Endothelial cell of coronary artery (primary cell): ENCODE results near the gene USP3. TPM values are rescaled to one million over a fixed set of nuclear protein-coding genes. Genes with fewer than 3 reads are reported as not detected.

Experiments used
- total RNA-seq: library from RNA; depleted of rRNA; stranded (reverse); fragments of >200 nt; gene quantifications from 2 replicates; pipeline ENCODE4 v1.2.3, GENCODE V29; 2014

USP3 gene, protein sequence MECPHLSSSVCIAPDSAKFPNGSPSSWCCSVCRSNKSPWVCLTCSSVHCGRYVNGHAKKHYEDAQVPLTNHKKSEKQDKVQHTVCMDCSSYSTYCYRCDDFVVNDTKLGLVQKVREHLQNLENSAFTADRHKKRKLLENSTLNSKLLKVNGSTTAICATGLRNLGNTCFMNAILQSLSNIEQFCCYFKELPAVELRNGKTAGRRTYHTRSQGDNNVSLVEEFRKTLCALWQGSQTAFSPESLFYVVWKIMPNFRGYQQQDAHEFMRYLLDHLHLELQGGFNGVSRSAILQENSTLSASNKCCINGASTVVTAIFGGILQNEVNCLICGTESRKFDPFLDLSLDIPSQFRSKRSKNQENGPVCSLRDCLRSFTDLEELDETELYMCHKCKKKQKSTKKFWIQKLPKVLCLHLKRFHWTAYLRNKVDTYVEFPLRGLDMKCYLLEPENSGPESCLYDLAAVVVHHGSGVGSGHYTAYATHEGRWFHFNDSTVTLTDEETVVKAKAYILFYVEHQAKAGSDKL
- 35.3 and 41.9 TPM in 2 replicates for total RNA-seq

DNA sequence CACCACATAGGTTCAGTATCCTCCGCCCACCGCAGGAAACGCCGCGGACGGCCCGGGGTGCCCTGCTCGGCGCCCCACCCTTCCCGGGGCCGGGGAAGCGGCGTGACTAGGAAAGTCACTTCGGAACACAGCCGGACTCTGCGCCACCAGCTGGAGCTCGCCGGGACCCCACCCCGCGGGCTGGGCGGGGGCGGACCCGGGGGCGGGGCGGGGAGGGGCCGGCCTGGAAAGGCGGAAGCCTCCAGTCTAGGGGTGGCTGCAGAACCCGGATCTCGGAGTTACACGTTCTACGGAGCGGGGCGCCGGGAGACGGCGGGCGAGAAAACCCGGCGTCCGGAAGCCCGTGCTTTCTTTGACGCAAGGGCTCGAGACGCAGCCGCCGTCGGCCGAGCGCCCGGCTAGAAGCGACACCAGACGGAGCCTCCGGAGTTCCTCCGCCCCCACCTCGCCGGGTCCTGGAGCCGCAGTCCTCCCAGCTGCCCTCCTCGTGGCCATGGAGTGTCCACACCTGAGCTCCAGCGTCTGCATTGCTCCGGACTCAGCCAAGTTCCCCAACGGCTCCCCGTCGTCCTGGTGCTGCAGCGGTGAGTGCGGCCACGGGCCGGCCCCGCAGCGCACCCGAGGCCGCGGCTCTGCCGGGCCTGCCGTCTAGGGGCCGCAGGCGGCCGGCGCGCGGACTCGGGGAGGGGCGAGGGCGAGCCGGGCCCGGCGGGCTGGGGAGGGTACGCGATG, at the start of gene USP3:
USP3 (plus strand) TSS at position 347 of the 732 bp plus-strand sequence; CDS start at position 494, 147 bp downstream.

DNA sequence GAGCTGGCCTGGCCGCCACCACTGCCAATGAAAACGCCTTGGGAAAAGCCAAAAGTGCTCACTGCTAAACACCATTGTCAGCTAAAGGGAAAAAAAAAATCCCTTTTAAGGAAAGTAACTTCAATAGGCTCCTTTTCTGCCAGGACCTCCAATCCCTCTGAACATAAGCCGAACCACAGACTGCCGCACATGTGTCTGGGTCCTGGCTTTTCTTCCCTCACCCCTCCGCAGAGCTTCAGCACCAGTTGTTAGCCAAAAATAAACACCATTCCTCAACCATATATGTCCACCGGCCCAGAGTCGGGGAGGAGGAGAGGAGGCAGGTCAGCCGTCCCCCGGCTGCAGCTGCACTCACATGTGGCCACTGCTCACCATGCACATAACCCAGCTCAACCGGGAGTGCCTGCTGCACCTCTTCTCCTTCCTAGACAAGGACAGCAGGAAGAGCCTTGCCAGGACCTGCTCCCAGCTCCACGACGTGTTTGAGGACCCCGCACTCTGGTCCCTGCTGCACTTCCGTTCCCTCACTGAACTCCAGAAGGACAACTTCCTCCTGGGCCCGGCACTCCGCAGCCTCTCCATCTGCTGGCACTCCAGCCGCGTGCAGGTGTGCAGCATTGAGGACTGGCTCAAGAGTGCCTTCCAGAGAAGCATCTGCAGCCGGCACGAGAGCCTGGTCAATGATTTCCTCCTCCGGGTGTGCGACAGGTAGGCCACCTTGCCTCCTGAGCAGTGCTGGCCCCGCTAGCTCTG, 92.8 kb downstream of the USP3 start, which contains the start of gene FBXL22:
FBXL22 (plus strand) TSS at position 350 of the 753 bp plus-strand sequence; CDS start at position 356, 6 bp downstream.

Other genes starting within 250 kb of the USP3 start
- 11.1 and 11.5 TPM in 2 replicates for gene APH1B, start 227.0 kb upstream of the USP3 start, total RNA-seq
- 0.90 and 4.0 TPM in 2 replicates for gene CA12, start 122.7 kb upstream of the USP3 start, total RNA-seq
- gene FBXL22, start 92.8 kb downstream of the USP3 start, total RNA-seq: under 0.01 TPM in 2 replicates